Measurements from ENCODE around the gene TPD52L1.

GRCh38 chr6:125195526-125195925 is 42.0 kb downstream of the TPD52L1 start:
- TF ChIP-seq POLR2A (IDR thresholded peaks at IDR 0.05) (no peak), CTCF (IDR thresholded peaks at IDR 0.05) (no peak)
